ENCODE data around the gene PIP5K1A. TPM values are rescaled to one million over a fixed set of nuclear protein-coding genes. Genes with fewer than 3 reads are reported as not detected.

Gene PIP5K1A
- total RNA-seq, 4 donors from 2014 or later, result 29.7 to 70.9 (median 46.6) TPM

- TF ChIP-seq CTCF (IDR thresholded peaks at IDR 0.05; ENCODE audit: low read depth), result no peak
These were observed 23.8 kb downstream of the PIP5K1A start for GRCh38 chr1:151222130-151222529.

GRCh38 chr1:151235235-151235634 lies 36.9 kb downstream of the PIP5K1A start:
- no peak for TF ChIP-seq CTCF (IDR thresholded peaks at IDR 0.05; ENCODE audit: low read depth)

- no peak for TF ChIP-seq CTCF (IDR thresholded peaks at IDR 0.05; ENCODE audit: low read depth)
These were observed 39.5 kb downstream of the PIP5K1A start for GRCh38 chr1:151237678-151238466.

GRCh38 chr1:151238467-151238739 lies 40.1 kb downstream of the PIP5K1A start:
- no peak for TF ChIP-seq CTCF (IDR thresholded peaks at IDR 0.05; ENCODE audit: low read depth)

- TF ChIP-seq CTCF (IDR thresholded peaks at IDR 0.05; ENCODE audit: low read depth), result no peak
These were observed 44.1 kb downstream of the PIP5K1A start for GRCh38 chr1:151242442-151242841.

- TF ChIP-seq CTCF (IDR thresholded peaks at IDR 0.05; ENCODE audit: low read depth), result no peak
These were observed 45.4 kb downstream of the PIP5K1A start for GRCh38 chr1:151243683-151244216.

- TF ChIP-seq CTCF (IDR thresholded peaks at IDR 0.05; ENCODE audit: low read depth), result no peak
These were observed 48.4 kb downstream of the PIP5K1A start for GRCh38 chr1:151246786-151247185.

Data from subcutaneous adipose tissue (tissue), 4 donors.